GM21381 (cell line): ENCODE measurements around the gene FABP7.
A peak's percentile ranks its signal among the peaks of the same experiment; 100 is the strongest.
"Not testable (repeated sequence)": the region's sequence is repeated elsewhere in the genome, so short reads cannot be mapped to it uniquely, and the experiment has no call there.

ENCODE experiments used
- ATAC-seq: cut with Tn5 transposase; IDR thresholded peaks from one replicate; pipeline ENCODE4 v1.9.1; 2021; ENCODE audit warnings: mild to moderate bottlenecking, moderate library complexity; ENCODE audit not compliant: unreplicated experiment

Gene FABP7

GRCh38 chr6:122779667-122780066 is at the start of gene FABP7:
Gene FABP7, plus strand, starts transcription at chr6:122779716. Its CDS starts 79 bp downstream, at chr6:122779795.
- no peak for ATAC-seq

- ATAC-seq, result no peak
These were observed 49.2 kb upstream of the FABP7 start for GRCh38 chr6:122730334-122730733.

GRCh38 chr6:122730775-122731386 is 48.6 kb upstream of the FABP7 start:
- ATAC-seq, result no peak

GRCh38 chr6:122733259-122733658 is 46.3 kb upstream of the FABP7 start:
- no peak for ATAC-seq

GRCh38 chr6:122734529-122735395 is 44.8 kb upstream of the FABP7 start:
- ATAC-seq, result no peak

- no peak for ATAC-seq
These were observed 43.9 kb upstream of the FABP7 start for GRCh38 chr6:122735582-122735981.

- ATAC-seq, result no peak
These were observed 43.4 kb upstream of the FABP7 start for GRCh38 chr6:122736163-122736562.

GRCh38 chr6:122736616-122737015 is 42.9 kb upstream of the FABP7 start:
- no peak for ATAC-seq

- no peak for ATAC-seq
These were observed 39.4 kb upstream of the FABP7 start for GRCh38 chr6:122740091-122740490.

- no peak for ATAC-seq
These were observed 38.6 kb upstream of the FABP7 start for GRCh38 chr6:122740936-122741335.

- ATAC-seq, result not testable (repeated sequence)
These were observed 35.3 kb upstream of the FABP7 start for GRCh38 chr6:122744247-122744646.

- ATAC-seq, result not testable (repeated sequence)
These were observed 34.7 kb upstream of the FABP7 start for GRCh38 chr6:122744856-122745255.

- ATAC-seq, result no peak
These were observed 32.8 kb upstream of the FABP7 start for GRCh38 chr6:122746688-122747087.

- no peak for ATAC-seq
These were observed 31.9 kb upstream of the FABP7 start for GRCh38 chr6:122747573-122747972.

- not testable (repeated sequence) for ATAC-seq
These were observed 30.6 kb upstream of the FABP7 start for GRCh38 chr6:122748945-122749344.

GRCh38 chr6:122749451-122750050 is 30.0 kb upstream of the FABP7 start:
- no peak for ATAC-seq

GRCh38 chr6:122751326-122751725 is 28.2 kb upstream of the FABP7 start:
- ATAC-seq, result peak; percentile 79

- ATAC-seq, result no peak
These were observed 27.1 kb upstream of the FABP7 start for GRCh38 chr6:122752459-122752858.

GRCh38 chr6:122753000-122753687 is 26.4 kb upstream of the FABP7 start:
- no peak for ATAC-seq

GRCh38 chr6:122753688-122754056 is 25.8 kb upstream of the FABP7 start:
- ATAC-seq, result no peak

- ATAC-seq, result no peak
These were observed 25.3 kb upstream of the FABP7 start for GRCh38 chr6:122754191-122754731.
